ENCODE results near the gene ACO1. TPM values are rescaled to one million over a fixed set of nuclear protein-coding genes. Genes with fewer than 3 reads are reported as not detected.
A peak's percentile ranks its signal among the peaks of the same experiment; 100 is the strongest.

The ACO1 gene
- polyA plus RNA-seq, 3 donors, result 2.9 to 12.5 (median 10.5) TPM

DNA sequence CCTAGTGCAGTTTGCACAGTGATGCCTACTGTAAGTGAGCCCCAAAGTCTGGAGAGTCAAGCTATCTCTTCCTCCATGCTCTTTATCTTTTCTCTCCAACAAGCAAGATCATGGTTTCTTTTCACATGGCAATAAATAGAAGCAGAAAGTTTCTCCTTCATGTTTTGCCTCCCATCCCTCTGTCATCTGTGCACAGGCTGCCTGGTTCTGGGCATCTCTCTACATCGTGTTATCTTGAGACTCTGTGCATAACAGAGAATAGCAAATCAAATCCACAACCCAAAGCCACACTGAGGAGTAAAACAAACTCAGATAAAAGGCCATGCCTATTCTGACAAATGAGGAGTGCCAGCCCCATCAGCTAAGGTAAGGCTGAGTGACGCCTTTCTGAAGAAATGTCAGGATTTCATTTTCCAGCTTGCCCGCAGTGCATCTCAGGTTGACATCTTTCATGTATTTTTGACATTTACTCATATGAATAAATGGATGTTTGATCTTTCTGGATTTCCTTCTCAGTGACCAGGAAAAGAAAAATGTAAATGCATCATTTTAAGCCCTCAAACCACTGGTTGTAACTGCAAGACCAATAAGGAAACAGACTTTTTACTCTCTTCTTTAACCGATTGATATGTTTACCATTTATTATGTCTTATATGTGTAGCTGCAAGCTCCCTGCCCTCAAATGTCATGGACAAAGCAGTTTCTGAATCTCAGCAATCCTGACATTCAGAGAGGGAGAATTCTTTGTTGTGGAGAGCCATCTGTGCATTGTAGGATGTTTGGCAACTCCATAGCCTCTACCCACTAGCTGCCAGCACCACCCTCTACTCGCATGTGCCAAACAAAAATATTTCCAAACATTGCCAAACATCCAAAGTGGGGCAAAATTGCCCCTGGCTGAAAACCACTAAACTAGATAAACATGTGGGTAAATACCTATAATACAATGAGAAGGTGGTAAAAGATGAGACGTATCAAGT, 49.2 kb upstream of the ACO1 start:
- peaks cover 0 to 5% (median 0%) of the 10 kb centered on the region in 7 donors for H3K9me3 Mint-ChIP-seq
- no peaks in the 10 kb centered on the region for H3K9me3 ChIP-seq (replicated peaks in 1 of 2; ENCODE audit: control insufficient read depth in 1 of 2, insufficient read depth in 1 of 2, low read length in 2 of 2)
- H3K36me3 ChIP-seq (replicated peaks in 1 of 2; ENCODE audit: control insufficient read depth in 1 of 2, insufficient read depth in 2 of 2, low read length in 2 of 2), result no peaks in the 10 kb centered on the region
- no peak for DNase-seq
- peaks cover 0 to under 1% (median 0%) of the 10 kb centered on the region in 3 donors for H3K27me3 Mint-ChIP-seq (ENCODE audit: low read depth in 3 of 3)
- H3K4me3 Mint-ChIP-seq, result no peak overlapping the region
- TF ChIP-seq CTCF (IDR thresholded peaks at IDR 0.05), result no peak
- intact Hi-C loops (cut with micrococcal nuclease), result no loop called here
- no peak overlapping the region for H3K9ac ChIP-seq (ENCODE audit: insufficient read depth, low read length, poor library complexity, severe bottlenecking)
- H2AFZ ChIP-seq (ENCODE audit: insufficient read depth, low read depth, low read length, poor library complexity, severe bottlenecking), result no peak overlapping the region
- no peaks in the 10 kb centered on the region for H3K27me3 ChIP-seq (ENCODE audit: control insufficient read depth in 2 of 2, insufficient read depth in 2 of 2, low read length in 2 of 2)
- no peaks in the 10 kb centered on the region for H3K4me1 Mint-ChIP-seq
- no peak overlapping the region for H3K27ac ChIP-seq (ENCODE audit: low read depth in 1 of 2, low read length in 2 of 2)
- H3K4me1 ChIP-seq (ENCODE audit: control insufficient read depth in 1 of 2, insufficient read depth in 2 of 2, low read length in 2 of 2), result no peaks in the 10 kb centered on the region
- H3K36me3 Mint-ChIP-seq, result no peaks in the 10 kb centered on the region
- no peaks in the 10 kb centered on the region for H3K79me2 ChIP-seq (ENCODE audit: insufficient read depth, low read length)
- H3K4me2 ChIP-seq (replicated peaks; ENCODE audit: extremely low read depth, low read length, poor library complexity, severe bottlenecking), result no peak overlapping the region
- H3K27ac Mint-ChIP-seq, result peak overlapping the region in 1 of 7 donors; percentile 12
- H4K20me1 ChIP-seq (ENCODE audit: insufficient read depth, low read length), result no peaks in the 10 kb centered on the region
- no peak overlapping the region for H3K4me3 ChIP-seq (replicated peaks in 1 of 3; ENCODE audit: low read depth in 2 of 3, low read length in 3 of 3)
- no CpG with 5 or more reads among the region's 6 CpGs for WGBS (ENCODE audit: insufficient coverage)

DNA sequence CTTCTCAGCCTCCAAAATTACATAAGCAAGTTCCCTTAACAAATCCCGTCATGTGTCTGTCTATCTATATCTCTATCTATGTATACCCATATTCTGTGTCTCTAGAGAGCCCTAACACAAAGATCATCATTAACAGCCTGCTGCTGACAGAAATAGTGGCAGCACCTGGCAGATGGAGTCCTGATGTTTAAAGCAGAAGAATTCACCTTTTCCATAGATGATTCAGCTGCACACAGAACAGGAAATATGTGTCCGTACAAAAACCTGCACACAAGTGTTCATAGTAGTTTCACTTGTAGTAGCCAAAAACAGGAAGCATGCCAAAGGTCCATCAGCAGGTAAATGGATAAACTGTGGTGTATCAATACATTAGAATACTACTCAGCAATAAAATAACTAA, 45.0 kb upstream of the ACO1 start:
- H3K36me3 ChIP-seq (replicated peaks in 1 of 2; ENCODE audit: control insufficient read depth in 1 of 2, insufficient read depth in 2 of 2, low read length in 2 of 2), result no peaks in the 10 kb centered on the region

More for the DNA sequence above, 45.0 kb upstream of the ACO1 start:
- peaks cover 0 to 3% (median 0%) of the 10 kb centered on the region in 7 donors for H3K9me3 Mint-ChIP-seq
- H3K4me1 Mint-ChIP-seq, result peaks cover 15% of the 10 kb centered on the region
- H3K27ac Mint-ChIP-seq, result no peak overlapping the region
- Histone ChIP-seq H3K9me3 (replicated peaks in 1 of 2; ENCODE audit: control insufficient read depth in 1 of 2, insufficient read depth in 1 of 2, low read length in 2 of 2) (no peaks in the 10 kb centered on the region), H3K4me1 (ENCODE audit: control insufficient read depth in 1 of 2, insufficient read depth in 2 of 2, low read length in 2 of 2) (peaks cover 6 to 11% of the 10 kb centered on the region in 2 donors), H3K27me3 (ENCODE audit: control insufficient read depth in 2 of 2, insufficient read depth in 2 of 2, low read length in 2 of 2) (no peaks in the 10 kb centered on the region), H3K9ac (ENCODE audit: insufficient read depth, low read length, poor library complexity, severe bottlenecking) (no peak overlapping the region), H4K20me1 (ENCODE audit: insufficient read depth, low read length) (no peaks in the 10 kb centered on the region), H3K4me2 (replicated peaks; ENCODE audit: extremely low read depth, low read length, poor library complexity, severe bottlenecking) (no peak overlapping the region), H3K79me2 (ENCODE audit: insufficient read depth, low read length) (no peaks in the 10 kb centered on the region), H3K27ac (ENCODE audit: low read depth in 1 of 2, low read length in 2 of 2) (no peak overlapping the region), H2AFZ (ENCODE audit: insufficient read depth, low read depth, low read length, poor library complexity, severe bottlenecking) (no peak overlapping the region), H3K4me3 (replicated peaks in 1 of 3; ENCODE audit: low read depth in 2 of 3, low read length in 3 of 3) (no peak overlapping the region)
- no peak for DNase-seq
- no peaks in the 10 kb centered on the region for H3K36me3 Mint-ChIP-seq
- intact Hi-C loops (cut with micrococcal nuclease), result no loop called here
- H3K4me3 Mint-ChIP-seq, result no peak overlapping the region
- WGBS (ENCODE audit: insufficient coverage), result 83% methylated on average over 1 of the region's 2 CpGs
- peaks cover 0 to 5% (median 0%) of the 10 kb centered on the region in 3 donors for H3K27me3 Mint-ChIP-seq (ENCODE audit: low read depth in 3 of 3)
- no peak for TF ChIP-seq CTCF (IDR thresholded peaks at IDR 0.05)

Measured in CD14-positive monocyte (primary cell).